Fibroblast of skin of right biceps (primary cell): Measurements from ENCODE around the gene INSL6.
A peak's percentile ranks its signal among the peaks of the same experiment; 100 is the strongest.
"Not testable (repeated sequence)": the region's sequence is repeated elsewhere in the genome, so short reads cannot be mapped to it uniquely, and the experiment has no call there.

Source experiments
- DNase-seq: peaks from one replicate; pipeline ENCODE4 v3.0.0-alpha.2; 2013

Gene INSL6, protein sequence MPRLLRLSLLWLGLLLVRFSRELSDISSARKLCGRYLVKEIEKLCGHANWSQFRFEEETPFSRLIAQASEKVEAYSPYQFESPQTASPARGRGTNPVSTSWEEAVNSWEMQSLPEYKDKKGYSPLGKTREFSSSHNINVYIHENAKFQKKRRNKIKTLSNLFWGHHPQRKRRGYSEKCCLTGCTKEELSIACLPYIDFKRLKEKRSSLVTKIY

DNA sequence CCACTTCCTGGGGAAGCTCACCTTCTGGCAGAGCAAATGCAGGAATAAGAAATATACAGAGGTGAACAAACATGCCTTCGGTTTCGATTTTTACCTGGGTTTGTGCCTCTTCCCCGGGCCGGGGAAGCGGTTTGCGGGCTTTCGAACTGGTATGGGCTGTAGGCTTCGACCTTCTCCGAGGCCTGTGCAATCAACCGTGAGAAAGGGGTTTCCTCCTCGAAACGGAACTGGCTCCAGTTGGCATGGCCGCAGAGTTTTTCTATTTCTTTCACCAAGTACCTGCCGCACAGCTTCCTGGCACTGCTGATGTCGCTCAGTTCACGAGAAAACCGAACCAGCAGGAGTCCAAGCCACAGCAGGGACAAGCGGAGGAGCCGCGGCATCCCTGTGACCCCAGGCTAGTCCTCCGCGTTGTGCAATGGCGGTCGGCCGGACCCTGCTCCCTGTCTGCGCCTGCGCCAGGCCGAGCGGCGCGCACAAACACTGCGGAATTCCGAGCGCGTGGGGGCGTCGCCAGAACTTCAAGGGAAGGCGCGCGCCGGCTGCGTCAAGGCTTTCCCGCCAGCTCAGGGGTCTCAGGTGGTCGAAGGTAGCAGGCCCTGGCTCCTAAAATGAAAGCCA, at the start of gene INSL6:
Gene INSL6 (minus strand): TSS at position 420 of the 621 bp plus-strand sequence. CDS start 37 bp downstream, at position 383.
- no peak for DNase-seq

DNA sequence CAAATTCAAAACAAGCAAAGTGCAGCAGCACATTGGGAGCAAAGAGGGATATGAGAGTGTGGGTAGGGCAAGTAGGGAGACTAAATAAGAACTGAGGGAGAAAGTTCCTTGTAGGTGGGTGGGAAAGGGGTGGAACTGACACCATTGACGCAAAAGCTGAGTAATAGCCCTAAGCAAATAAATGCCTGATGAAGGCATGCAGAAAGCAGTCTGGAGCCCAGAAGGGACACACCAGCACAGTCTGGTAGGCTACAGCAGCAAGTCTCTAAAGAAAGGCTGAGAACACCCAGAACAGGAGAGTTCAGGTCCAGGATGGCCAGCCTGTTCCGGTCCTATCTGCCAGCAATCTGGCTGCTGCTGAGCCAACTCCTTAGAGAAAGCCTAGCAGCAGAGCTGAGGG, 45.8 kb upstream of the INSL6 start, which contains the start of gene INSL4:
Gene INSL4 (plus strand): TSS at position 208 of the 400 bp plus-strand sequence. CDS start 105 bp downstream, at position 313.
- no peak for DNase-seq

DNA sequence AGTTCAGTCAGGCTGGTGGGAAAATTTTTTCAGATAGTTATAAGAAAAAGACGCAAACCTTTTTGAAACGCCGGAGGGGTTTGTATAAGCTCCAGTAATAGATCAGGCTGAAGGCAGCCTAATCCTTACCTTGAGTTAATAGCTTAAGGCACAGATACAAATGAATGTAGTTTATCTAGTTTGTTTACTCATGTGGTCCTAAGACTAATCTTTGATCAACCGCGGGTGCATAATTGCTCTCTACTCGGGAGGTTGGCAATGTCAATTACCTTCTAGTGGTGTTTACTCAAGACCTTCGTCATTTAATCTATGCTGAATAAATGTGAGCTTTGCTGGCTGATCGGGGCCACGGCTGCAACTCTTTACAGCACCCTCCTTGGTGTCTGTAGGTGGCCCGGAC, 45.1 kb upstream of the INSL6 start:
- no peak for DNase-seq

DNA sequence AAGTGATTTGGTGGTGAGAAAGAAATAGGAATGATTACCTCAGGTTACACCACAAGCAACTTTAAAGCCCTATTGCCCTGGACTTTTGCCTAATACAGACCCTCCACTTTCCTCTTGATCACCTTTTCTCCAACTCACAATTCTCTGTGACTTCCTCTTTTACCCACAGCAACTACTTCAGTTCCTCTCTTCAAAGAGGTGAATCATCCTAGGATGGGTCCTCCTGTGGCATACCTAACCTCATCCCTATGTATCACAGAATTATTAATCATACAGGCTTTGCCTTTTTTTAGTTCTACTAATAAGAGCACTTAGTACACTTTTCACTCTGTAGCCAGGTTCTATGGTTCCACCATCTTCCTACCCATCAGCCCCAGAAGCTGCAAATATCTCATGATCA, 19.6 kb upstream of the INSL6 start:
- no peak for DNase-seq

DNA sequence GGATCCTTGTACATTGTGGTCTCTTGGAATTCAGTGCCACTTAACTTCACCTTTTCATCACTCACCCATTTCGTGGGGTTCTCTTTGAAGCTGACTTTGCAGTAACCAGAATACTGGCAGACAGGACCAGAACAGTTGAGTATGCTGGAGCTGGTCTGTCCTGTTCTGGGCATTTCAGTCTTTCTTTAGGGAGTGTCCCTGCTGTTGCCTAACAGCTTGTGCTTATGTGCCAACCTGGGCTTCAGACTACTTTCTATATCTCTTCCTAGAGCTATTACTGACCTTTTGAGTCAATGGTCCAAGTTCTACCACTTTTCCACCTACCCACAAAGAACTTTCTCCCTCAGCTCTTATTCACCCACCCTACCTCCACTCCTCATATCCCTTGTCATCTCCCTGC, 10.0 kb upstream of the INSL6 start:
- no peak for DNase-seq

DNA sequence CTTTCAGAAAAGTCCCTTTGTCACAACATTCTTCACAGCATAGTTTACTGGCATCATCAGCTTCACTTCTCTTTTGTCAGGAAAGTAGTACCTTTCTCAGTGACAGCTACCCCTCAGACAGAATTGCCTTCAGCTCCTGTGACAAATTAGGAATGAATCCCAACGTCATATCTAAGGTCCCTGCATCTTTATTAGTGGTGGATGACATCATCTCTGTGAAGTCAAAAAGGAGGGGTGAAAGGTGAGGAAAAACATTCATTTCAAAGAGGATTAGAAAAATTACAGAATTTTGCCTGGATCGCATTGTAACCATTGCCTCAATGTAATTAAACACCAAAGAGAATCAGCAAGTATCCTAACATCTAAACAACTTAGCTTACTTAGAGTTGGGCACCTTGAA, 7.9 kb upstream of the INSL6 start:
- no peak for DNase-seq

DNA sequence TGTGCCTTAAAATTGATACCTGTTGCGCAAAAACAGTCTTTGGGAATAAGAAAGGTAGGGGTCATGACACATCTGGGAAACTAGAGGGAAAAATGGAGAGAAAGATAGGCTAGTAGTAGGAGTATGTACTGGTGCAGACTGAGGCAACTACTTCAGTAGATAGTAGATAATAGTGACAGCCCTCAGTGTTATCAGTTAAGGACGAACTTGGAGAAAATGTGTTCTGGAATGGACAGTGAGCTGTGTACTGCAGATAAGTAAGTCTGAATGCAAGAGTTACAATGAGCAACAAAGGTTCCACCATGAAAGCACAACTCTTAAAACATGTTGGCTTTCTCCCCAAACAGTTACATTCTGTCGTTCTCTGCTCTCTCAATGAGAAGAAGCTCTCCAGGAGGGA, 6.5 kb upstream of the INSL6 start:
- DNase-seq = no peak

DNA sequence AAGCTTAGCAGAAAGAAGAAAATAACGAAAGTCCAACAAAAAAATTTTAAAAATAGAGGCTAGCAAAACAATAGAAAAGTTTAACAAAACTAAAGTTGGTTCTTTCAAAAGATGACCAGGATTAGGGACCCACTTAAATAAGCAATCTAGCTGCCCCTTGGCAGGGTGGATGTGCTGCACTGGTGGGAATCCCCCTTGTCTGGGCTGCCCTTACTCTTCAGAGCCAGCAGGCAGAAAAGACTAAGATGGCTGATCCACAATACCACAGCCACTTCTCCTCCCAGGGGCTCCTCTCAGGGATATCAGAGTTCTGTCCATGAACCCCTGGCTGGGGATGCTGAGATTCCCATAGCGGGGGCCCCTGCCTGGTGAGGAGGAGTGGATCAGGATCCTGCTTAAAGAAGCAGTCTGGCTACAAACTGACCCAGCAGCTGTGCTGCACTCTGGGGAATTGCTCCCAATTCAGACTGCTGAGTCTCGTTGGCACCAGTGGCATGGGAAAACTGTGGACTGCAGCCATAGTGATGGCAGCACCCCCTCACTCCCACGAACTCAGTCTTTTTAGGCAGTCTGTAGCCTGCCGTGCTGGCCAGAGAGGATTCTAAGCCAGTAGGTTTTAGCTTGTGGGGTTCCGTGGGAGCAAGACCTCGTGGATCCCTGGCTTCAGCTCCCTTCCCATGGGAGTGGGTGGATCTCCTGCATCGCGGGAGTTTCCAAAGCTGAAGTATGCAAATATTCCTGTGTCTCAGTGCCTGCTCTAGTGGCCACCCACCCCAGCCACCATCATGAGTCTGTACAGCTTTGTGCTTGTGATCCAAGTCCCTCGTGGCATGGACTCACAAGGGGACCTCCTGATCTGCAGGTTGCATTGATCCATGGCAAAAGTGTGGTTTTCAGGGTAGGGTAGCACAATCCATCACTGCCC, 2.9 kb upstream of the INSL6 start:
- DNase-seq = no peak

DNA sequence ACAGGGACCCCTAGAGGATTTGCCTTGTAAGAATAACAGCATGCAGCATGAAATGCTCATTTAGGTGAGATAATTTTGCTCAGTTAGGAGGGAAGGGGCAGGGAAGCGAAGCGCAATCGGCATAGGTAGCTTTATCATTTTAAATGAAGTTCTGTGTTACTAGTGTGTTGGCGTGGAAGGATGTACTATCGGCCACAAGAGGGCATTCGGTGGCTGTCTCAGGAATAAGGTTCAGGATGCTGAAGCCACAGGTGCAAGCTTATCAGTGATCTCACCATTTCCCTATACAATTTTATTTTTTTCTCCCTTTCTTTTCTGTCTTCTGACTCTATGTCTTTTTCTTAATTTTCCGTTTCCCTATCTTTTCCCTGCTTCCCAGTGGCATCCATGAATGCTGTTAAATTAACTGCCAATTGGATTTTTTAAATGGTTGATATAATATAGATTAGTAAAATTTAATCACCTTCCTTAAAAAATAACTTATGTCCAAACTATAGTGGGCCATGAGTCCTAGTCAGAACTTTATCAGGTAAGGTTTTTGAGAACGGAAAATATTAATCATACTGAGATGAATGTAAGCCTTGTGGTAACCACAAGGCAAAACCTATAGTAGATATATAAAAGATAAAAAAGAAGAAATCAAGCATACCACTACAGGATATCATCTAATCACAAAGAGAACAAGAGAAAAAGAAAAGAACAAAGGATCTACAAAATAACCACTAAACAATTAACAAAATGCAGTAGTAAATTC, 1.2 kb upstream of the INSL6 start:
- peak; percentile 56 for DNase-seq

DNA sequence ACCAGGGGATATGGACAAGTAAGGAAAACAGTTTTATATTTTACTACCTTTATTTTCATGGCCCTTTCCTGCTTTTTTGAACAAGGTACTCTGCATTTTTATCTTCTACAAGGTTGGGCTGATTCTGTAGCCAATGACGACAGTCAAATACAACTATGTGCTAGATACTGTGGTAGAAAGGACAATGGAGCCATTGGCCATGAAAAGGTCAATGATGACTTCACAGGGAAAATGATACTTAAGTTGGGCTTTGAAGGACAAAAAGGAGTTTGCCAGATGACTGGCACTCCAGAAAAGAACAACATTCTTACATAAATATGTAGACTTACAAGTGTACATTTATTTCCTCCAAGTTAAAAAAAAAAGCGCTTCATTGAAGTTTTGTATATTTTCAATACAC, 663 bp downstream of the INSL6 start:
- DNase-seq = no peak

DNA sequence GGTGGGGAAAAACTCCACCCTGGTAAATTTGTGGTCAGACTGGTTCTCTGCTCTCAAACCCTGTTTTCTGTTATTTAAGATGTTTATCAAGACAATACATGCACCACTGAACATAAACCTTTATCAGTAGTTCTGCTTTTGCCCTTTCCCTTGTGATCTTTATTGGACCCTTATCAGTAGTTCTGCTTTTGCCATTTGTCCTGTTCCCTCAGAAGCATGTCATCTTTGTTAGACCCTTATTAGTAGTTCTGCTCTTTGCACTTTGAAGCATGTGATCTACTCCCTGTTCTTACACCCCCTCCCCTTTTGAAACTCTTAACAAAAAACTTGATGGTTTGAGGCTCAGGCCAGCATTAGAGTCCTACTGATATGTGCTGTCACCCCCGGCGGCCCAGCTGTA, 4.8 kb downstream of the INSL6 start:
- not testable (repeated sequence) for DNase-seq

DNA sequence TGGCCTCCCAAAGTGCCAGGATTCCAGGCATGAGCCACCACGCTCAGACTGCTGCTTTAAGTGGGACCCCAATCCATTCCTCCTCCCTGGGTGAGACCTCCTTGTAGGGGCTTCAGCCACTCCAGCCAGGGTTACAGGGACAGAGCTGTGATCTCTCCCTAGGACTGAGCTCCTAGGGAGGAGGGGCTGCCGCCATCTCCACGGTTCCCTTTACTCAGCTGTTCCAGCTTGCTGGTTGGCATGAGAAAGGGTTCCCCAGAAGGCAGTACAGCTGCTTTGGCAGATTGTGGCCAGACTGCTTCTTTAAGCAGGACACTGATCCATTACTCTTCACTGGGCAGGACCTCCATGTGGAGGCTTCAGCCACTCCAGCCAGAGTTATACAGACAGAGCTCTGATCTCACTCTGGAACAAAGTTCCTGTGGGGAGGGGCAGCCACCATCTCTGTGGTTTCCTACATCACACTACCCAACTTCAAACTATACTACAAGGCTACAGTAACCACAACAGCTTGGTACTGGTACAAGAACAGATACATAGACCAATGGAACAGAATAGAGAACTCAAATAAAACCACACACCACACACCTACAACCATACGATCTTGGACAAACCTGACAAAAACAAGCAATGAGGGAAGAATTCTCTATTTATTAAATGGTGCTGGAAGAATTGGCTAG, 7.2 kb downstream of the INSL6 start:
- DNase-seq = no peak

DNA sequence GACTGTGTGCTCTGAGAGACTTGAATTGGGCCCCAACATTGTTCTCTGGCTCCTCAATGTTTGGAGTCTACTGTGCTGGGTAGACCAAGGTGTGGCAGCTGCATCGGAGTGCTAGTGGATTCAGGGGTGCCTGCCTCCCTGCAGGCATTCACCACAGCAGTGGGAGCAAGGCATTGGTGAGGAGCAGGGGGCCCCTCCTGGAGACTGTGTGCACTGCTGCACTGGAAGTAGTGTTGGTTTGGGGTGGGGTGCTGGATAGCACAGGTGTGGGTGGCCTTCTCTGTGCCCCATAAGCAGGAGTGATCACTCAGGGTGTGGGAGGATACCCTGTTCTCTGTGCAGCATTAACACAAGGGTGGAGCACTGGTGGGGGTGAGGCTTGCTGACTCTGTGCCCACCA, 39.2 kb downstream of the INSL6 start:
- DNase-seq = no peak

DNA sequence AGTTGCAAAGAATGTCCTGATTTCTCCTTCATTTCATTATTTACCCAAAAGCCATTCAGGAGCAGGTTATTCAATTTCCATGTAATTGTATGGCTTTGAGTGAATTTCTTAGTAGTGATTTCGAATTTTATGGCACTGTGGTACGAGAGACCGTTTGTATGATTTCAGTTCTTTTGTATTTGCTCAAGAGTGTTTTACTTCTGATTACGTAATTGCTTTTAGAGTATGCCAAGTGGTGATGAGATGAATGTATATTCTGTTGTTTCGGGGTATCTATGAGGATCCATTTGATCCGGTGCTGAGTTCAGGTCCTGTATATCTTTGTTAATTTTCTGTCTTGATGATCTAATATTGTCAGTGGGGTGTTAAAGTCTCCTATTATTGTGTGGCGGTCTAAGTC, 41.2 kb downstream of the INSL6 start:
- DNase-seq = no peak

DNA sequence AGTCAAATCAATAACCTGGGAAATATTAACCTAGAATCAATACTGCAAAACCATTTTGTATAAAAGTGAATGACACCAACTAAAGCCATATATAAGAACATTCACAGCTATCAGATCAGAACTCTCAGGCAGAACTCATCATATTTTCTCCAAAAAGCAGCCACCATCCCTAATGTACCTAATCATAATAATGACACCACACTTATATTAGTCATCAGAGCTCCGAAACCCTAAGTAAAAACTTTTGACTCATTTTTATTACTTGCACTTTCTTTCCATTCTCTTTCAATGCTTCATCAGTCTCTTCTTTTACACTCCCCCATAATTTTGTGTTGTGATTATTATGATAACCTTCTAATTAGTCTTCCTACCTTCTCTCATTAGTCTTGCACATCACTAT, 45.3 kb downstream of the INSL6 start:
- peak; percentile 5 for DNase-seq

DNA sequence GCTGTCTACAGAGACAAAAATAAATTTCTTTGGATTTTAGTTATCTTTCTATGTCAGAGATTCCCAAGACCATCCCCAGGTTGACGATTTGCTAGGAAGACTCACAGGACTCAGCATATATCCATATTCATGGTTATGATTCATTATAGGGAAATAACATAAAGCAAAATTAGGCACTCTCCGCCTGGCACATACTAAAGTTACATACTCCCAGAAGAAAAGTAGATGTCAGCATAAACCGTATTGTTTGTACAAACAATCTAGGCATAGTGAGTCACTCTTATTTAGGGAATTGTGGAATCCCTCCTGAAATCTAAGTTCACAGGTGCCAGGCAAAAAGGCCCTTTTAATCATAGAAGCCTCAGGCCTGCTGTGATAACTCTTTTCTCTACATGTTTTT, 62.9 kb downstream of the INSL6 start:
- no peak for DNase-seq

DNA sequence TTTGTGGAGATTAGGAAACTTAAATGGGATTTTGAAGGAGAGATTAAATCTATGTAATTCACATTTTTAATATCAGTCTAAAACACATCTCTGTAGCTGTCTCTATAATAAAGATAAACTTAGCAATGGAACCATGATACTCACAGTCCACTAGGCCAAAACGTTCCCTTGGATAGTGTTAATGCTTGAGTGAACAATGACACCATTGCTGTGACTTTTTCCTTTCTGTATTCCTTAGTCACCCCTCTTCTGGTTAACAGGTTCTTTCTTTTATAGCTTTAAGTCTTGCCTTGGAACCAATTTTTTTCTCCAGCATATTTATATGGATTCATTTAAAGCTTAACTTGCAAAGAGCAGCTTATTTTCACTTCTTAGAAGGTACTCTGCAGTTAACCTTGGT, 63.3 kb downstream of the INSL6 start:
- DNase-seq = no peak

DNA sequence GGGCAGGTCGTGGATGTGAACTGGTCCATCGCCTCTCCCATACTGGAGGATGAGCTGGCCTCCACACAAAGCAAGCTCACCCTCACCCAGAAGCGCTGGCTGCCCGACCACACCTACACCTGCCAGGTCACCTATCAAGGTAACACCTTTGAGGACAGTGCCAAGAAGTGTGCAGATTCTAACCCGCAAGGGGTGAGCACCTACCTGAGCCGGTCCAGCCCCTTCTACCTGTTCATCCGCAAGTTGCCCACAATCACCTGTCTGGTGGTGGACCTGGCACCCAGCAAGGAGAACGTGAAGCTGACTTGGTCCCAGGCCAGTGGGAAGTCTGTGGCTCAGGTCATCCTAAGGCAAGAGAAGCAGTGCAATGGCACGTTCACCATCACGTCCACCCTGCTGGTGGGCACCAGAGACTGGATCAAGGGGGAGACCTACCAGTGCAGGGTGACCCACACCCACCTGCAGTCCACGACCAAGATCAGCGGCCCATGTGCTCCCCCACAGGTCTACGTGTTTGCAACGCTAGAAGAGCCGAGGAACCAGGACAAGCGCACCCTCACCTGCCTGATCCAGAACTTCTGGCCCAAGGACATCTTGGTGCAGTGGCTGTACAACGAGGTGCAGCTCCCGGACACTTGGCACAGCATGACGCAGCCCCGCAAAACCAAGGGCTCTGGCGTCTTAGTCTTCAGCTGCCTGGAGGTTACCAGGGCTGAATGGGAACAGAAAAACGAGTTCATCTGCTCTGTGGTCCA, 71.3 kb downstream of the INSL6 start:
- DNase-seq = no peak
